Midbrain (tissue), 1 donor: ENCODE results near the gene SCARB2.
A peak's percentile ranks its signal among the peaks of the same experiment; 100 is the strongest.

Source experiments
- DNase-seq: peaks from one replicate; lab custom pipeline; 2025; lab: John Stamatoyannopoulos, UW

The SCARB2 gene

DNA sequence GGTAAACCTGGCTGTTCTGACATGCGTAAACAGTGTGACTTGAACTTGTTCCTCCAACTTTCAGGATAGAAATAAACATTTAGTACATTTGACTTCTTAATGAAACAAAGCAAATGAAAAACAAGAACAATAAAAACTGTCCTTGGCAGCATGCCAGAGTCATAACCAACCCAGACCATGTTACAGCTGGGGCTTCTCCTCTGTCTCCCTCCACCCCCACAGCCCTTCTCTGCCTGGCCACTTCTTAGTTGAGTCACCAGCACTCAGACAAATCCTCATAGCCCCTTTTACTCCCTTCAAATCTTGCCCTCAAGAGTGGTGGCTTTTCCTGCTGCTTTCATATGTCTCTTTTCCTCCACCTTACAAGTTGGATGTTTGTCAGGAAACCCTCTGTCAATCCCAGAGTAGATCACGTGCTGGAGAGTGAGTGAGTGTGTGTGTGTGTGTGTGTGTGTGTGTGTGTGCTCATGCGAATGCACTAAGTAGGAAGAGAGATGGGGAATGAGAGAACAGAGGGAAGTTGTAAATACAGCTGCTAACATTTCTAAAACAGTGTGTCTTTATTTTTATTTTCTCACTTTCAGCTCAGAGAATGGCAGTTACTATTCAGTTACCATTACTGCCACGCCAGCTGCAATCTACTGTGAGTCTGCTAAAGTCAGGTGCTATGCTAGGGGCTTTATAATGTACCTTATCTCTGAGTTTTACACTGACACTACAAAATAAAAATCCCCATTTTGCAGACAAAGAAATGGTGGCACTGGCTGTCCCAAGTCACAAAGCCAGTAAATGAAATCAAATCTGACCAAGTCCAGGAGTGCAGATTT is 15.0 kb downstream of the SCARB2 start:
- peak; percentile 76 for DNase-seq

DNA sequence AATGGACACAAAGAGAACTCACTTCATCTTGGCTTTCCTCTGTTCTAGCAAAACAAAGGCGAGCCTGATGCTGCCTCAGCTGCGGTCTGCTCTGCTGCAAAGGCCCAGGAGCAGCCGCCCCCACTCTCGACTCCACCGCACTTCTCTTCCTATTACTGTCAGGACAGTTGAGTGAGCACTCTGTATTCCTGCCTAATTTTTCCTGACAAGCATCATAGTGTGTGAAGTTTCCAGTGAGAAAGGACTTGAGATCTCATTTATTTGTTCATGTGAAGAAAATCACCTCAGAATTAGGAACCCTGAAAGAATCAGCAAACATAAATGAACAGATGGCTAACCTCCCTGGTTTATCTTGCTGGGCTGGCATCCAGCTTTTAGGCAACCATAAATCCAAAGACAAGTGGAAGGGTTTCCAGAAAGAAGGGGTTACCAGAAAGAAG is 15.6 kb downstream of the SCARB2 start:
- peak; percentile 84 for DNase-seq

DNA sequence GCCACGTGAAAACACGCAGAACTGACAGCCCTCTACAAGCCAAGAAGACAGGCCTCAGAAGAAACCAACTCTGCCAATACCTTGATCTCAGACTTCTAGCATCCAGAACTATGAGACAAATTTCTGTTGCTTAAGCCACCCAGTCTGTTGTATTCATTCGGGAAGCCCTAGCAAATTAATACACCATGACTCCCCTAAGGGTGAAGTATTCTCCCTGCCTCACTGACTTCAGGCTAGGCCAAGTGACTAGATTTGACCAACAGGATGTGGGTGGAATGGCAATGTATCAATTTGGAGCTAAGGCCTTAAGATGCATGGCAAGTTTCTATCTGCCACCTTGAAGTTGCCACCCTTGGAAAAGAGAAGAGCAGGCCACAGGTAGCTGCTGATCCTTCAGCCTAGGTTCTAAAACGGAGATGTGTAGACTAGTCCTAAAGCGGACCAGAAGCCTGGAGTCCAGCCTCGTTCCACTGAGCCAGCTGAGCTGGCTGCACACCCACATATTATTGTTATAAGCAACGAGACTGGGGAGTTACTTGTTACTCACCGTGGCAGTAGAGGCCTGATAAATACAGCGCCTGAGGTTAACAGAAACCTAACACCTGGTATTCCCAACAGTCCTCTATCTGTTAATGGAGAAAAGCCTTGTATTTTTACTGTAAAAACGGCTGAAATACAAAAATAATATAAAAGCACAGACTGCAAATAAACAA is 16.4 kb downstream of the SCARB2 start:
- peak; percentile 29 for DNase-seq

DNA sequence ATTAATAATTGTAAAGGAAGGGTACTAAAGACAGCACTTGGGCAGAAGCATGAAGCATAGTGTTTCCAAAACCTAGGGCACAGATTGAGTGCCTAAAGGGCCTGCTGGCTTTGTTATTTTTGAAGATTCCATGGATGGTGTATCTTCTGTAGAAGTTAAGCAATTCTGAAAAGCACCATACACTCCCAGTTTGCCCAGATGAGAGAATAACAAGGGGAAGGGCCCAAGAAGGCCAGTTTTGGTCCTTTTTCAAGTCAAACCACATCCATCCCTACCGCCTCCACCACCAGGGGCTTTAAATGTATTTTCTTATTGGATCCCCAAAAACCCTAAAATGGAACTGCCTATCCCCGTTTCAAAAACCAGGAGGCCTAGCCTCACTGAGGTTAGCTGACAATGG is 17.2 kb downstream of the SCARB2 start:
- DNase-seq, result no peak

DNA sequence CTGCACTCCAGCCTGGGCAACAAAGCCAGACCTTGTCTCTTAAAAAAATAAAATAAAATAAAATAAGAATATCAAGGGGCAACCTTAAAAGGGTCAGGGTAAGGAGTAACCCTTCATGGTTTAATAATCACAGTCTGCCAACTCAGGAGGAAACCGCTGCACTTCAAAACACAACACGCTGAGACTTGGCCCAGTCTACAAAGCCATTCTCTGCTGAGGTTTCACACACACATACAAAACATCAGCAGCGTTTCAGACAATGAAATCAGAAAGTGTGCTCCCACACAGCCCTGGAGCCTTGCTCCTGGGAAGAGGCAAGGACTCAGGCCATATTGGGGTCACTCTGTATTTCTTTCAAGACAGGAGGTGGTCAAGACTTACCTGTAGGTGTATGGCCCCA is 18.3 kb downstream of the SCARB2 start:
- DNase-seq, result no peak

DNA sequence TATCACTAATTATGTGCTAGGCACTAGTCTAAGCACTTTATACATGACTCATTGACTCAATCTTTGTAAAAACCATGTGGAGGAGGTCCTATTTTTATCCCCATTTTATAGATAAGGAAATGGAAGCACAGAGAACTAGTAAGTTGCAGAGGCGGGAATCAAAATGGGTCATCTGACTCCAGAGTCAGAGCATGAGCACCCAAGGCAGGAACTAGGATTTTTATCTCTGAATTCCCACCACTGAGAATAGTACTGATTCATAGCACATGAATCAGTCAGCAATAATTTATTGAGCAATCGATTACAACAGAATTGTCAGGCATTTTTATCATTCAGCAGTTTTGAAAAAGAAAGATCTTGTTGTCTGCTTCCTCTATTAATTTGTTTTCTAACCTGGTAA is 19.3 kb downstream of the SCARB2 start:
- no peak for DNase-seq

DNA sequence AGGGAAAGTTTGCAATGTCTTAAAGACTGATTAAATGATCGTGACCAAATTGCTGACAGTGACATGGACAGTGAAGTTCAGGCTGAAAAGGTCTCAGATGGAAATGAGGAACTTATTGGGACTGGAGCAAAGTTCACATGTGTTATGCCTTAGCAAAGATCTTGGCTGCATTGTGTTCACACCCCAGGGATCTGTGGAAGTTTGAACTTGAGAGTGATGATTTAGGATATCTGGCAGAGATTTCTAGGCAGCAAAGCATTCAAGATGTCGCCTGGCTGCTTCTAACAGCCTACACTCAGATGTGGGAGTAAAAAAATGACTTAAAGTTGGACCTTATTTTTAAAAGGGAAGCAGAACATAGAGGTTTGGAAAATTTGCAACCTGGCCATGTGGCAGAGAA is 21.4 kb downstream of the SCARB2 start:
- no peak for DNase-seq

DNA sequence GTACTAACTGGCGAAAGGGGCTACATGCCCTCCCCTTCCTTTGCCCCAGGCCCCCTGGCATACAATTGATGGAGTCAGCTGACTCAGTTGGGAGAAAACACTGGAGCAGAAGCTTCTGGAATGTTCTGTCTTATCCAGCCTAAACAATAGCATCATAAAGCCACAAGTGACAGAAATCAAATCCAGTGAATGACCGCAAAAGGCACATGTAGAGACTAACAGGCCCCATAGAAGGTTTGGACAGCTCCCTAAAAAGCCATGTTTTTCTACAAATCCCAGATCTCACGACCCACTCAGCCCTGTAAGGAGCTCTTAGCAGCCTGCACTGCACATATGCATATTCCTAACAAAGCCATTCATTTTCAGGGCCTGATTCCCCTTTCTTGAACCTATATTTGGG is 25.1 kb downstream of the SCARB2 start:
- DNase-seq, result peak; percentile 34

DNA sequence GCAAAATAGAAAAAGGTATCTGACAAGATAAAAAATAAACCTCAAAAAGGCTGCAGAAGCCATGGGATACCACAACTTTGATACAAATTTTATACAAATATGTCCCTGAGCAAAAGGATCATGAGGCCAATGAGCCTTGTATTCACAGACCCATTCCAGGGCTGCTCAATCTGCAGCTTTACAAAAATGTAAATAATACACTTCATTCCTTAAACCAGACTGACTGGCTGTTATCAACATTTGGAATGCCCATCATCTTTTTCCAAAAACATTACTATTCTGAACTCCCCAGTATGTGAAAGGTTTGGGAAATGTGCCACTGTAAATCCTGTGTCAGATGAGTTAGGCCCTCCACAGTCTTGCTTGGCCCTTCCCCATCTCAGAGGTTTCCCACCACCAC is 25.5 kb downstream of the SCARB2 start:
- DNase-seq, result no peak

DNA sequence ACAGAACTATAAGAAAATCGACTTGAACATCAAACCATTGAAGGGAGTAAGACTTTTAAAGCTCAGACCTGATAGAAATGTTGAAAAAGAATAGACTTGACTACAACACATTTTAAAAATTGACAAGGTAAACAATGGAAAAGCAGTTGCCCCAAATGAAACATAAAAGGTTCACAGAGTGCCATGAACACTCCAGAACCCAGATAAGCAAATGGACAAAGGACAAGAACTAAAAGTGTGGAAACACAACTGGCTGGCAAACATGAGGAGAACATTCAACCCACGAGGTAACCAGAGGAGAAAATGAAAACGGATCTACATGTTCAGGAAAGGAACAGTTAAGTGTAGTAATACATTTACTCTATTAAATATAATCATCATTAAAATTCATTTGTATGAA is 26.5 kb downstream of the SCARB2 start:
- no peak for DNase-seq

DNA sequence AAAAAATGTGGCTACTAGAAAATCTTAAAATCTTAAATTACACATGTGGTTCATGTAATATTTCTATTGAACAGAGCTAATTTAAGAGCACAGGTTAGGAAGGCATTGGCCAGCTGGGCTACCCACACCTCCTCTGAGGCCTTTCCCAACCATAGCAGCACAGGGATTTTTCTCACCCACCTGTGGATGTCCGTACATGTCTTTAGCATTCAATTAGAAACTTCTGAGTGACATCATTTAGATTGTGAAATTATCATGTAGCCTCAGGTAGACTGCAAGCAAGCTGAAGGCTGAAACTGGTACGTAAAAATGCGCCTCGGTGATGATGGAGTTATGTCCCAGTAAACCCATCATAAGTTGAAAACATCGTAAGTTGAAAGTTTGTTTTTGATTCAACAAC is 31.2 kb downstream of the SCARB2 start:
- no peak for DNase-seq

DNA sequence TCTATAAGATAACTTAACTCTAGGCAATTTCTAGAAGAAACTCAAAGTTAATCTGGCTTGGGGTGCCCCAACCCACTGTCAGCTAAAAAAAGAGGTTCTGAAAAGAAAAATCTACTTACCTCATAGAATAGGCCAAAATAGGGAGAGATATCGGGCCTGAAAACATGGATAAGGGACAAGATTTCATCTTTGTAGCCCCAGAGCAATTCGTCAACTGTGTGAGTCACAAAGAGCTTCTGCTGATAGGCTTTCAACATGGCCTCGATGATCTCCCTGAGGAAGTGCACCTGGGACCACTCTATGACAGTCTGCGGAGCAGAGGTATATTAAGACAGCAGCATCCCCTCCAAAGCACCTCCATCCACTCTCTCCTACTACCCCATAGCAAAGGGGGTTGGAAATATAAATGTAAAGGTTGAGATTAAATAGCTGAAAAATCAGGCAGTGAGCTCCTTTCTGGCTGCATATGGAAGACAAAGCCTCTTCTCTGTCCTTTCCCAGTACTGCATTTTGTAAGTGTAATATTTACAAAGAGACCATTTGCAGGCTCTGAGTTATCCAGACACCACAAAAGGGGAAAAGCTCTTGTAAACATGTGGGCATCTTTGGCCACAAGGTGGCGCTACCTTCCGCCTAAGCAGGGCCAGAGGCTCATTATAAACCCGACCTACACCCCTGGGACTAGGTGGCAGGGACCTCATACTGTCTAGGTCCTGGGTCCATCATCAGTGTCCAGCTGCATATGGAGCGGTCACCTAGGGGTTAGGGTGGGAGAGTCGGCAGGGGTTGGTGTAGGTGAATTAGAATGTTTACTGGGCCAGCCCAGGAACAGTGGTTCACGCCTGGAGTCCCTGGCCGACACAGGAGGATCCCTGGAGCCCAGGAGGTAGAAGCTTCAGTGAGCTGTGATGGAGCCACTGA is 34.0 kb downstream of the SCARB2 start:
- DNase-seq, result peak; percentile 92

DNA sequence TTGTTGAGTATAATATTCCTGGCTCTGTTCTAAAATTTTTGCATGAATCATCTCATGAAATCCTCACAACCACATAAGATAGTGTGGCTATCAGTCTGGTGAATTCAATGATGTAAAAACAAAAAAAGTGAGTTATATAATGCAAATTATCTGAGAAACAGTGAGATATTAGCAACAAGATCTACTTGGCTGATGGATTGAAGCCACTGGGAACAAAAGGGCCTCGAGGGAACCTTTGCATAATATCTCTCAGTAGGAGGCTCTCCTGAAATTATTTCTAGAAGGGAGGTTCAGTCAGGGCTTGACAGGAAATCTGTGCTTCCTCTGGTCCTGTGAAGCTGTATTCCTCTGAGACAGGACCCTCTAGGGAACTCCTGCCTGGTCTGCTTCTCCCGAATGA is 35.3 kb downstream of the SCARB2 start:
- no peak for DNase-seq

DNA sequence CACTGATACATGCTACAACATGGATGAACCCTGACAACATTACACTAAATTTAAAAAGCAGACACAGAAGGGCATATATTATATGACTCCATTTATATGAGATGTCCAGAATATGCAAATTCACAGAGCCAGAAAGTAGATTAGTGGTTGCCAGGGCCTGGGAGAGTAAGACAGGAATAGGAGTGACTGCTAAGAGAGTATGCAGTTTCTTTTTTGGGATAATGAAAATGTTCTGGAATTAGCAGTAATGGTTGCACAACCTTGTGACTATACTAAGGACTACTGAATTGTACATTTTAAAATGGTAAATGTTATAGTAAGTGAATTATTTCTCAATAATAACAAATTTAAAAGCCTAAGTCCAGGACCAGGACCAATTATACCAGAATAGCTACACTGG is 35.9 kb downstream of the SCARB2 start:
- no peak for DNase-seq

DNA sequence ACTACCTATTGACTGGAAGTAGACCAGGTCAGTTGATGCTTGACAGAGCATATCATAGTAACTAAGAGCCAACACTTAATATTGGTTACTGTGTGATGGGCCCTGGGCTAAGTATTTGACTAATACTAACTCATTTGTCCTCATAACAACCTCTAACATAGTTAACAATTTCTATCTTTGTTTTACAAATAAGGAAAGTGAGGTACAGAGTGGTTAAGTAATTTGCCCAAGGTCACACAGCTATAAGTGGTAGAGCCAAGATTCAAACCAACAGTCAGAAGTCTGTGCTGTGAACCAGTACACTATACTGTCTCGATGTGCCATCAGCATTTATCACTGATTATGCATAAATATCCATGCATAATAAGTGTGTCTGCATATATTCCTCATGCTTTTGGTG is 38.3 kb downstream of the SCARB2 start:
- no peak for DNase-seq

DNA sequence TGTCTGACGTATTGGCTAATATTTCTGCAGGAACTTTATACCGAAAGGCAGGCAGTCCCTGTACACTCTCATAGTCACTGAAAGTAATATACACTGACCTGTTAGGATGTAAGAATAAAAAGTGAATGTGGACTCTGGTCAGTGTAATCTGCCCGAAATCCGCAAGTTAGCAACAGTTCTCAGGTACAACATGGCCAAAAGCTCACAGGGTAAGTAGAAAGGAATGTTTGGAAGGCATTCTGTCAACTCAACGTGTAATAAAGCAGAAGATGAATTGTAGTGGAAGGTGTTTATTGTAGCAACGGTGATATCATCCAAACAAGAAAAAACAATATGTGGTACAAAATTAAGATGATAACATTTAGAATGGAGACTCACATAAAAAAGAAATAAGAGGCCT is 39.4 kb downstream of the SCARB2 start:
- no peak for DNase-seq

DNA sequence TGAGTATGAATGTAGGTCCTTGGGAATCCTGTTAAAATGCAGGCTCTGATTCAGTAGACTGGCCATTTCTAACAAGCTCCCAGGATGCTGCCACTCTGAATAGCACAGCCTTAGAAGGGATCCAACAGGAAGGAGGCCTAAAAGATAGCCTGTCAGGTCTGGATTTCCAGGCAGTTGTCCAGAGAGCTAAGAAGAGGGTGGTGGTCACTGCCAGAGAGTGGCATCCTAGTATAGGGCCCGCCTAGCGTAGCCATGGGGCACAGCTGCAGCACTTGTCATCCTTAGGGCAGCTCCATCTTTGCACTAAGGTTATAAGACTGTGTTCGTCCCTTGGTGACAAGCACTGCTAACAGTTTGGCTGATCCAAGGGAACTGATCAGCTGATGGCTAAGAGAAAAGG is 44.9 kb downstream of the SCARB2 start:
- no peak for DNase-seq

DNA sequence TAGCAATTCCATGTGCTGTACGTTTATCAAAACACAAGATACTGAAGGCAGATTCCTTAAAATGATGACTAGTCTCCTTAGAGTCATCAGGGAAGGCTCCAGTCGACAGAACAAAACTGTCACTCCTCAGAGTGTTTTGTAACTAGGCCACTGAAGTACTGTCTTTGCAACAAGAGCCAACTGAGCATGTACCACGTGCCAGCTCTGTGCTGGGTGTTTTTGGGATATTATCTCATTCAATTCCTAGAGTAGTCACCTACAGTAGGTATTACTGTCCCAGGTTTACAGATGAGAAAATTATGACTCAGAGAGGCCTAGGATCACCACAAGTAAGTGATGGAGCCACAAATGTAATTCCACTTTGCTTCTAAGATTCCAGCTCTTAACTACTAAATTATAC is 47.1 kb downstream of the SCARB2 start:
- no peak for DNase-seq

DNA sequence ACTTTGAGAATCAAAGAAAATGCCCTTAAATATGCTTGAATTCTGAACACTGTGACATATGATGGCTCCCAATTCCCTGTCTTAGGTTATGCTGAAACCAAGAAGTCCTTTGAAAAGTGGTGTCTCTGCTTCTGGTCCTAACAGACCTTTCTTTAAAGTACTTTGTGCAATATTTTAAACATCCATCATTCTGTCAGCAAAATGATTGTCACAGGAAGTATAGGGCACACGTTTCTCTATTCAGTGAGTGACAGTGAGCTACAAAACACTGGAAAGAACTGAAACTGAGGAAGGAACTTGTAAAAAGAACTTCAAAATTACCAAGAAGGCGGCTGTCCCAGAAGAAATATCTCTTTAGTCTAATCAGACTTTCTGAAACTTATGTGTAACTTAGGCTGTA is 53.3 kb downstream of the SCARB2 start:
- no peak for DNase-seq

DNA sequence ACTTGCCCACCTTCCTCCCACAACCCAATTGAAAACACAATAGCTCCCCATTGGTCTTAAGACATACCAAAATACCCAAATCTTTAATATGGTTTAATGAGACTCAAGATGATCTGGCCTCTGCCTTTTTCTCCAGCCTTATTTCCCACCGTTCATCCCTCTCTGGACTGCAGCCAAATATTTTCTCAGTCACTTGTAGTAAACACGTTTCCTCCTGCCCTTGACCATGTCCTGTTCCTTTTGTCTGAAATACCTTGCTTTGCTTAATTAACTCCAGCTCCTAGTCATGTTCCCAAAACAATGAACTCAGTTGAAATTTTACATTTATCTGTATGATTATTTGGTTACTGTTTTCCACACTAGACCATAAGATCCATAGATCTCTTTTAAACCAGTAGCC is 57.0 kb downstream of the SCARB2 start:
- DNase-seq, result no peak

DNA sequence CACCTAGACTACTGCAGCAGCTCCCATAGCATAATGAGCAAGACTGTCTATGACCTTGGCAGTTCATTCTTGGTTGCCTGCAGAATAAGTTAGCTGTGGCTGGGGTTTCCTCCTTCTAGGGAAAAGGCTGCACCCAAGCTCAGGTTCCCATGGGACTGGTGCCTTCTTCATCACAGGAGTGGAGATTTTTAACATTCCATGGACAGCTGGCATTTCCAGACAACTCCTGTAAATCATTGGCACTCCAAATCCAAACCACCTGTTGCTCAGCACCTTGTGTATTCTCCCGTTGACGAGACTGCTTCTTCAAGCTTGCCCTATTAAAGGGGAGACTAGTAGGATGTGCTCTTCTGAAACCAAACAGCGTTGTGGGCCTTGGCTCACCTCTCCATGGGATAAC is 57.6 kb downstream of the SCARB2 start:
- no peak for DNase-seq

DNA sequence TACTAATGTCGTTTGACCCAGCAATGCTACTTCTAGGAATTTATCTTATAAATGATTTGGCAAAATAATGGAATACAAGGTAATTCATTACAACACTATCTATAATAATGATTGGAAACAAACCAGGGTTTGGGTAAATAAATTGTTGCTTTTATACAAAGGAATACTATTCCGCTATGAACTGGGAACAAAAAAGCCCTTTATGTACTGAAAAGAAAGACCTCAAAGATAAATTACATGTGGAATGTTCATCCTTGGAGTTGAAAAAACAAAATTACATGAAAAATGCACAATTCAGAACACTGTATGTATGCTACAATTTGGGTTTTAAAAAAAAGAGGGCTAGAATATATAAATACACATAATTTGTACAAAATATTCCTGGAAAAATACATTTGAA is 60.3 kb downstream of the SCARB2 start:
- peak; percentile 35 for DNase-seq
